IPS-18a (cell line): Measurements from ENCODE around the gene MEF2A.

ENCODE experiments used
- H3K27ac ChIP-seq: one replicate; pipeline ENCODE4 v1.5.1; 2013; ENCODE audit warnings: low read length
- H3K27me3 ChIP-seq: one replicate; pipeline ENCODE4 v1.6.1; 2013; ENCODE audit warnings: mild to moderate bottlenecking, low read length; ENCODE audit not compliant: control insufficient read depth, insufficient read depth
- H3K36me3 ChIP-seq: one replicate; pipeline ENCODE4 v1.6.1; 2013; ENCODE audit warnings: low read depth, low read length; ENCODE audit not compliant: control insufficient read depth
- H3K4me1 ChIP-seq: one replicate; pipeline ENCODE4 v1.6.1; 2013; ENCODE audit warnings: low read depth, low read length; ENCODE audit not compliant: control insufficient read depth
- H3K4me3 ChIP-seq: one replicate; pipeline ENCODE4 v1.5.1; 2013; ENCODE audit warnings: low read length
- H3K9ac ChIP-seq: one replicate; pipeline ENCODE4 v1.6.1; 2013; ENCODE audit warnings: mild to moderate bottlenecking, low read length, moderate library complexity
- H3K9me3 ChIP-seq: one replicate; pipeline ENCODE4 v1.6.1; 2013; ENCODE audit warnings: low read depth, low read length; ENCODE audit not compliant: control insufficient read depth

The MEF2A gene

DNA sequence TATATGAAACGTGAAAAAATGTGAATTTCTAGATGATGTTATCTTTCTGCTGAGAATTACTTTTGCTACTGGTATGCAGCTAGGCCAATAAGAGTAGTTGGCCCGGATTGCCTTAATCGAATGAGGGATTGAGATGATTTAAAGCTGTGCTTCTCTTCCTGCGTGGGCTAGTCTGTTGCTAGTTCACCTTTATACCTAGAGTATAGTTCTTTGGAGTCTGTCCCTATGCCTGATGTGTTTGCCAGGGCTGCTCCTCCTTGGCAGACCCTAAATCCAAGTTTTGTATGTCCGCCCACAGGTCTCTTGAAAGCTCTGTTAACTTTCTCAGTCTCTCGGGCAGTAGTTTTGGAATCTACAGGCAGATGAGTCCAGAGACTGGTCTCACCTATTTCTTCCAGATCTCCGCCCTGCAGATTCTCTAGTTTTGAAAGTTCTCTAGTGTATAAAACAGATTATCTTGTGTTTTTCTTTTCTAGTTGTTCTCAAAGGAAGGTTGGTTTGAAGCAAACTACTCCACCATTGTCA is 64.9 kb downstream of the MEF2A start:
- Histone ChIP-seq H3K9ac (no peak overlapping the region), H3K36me3 (no peaks in the 10 kb centered on the region), H3K9me3 (no peaks in the 10 kb centered on the region), H3K4me1 (peaks cover 20% of the 10 kb centered on the region), H3K4me3 (no peak overlapping the region), H3K27me3 (no peaks in the 10 kb centered on the region), H3K27ac (no peak overlapping the region)

DNA sequence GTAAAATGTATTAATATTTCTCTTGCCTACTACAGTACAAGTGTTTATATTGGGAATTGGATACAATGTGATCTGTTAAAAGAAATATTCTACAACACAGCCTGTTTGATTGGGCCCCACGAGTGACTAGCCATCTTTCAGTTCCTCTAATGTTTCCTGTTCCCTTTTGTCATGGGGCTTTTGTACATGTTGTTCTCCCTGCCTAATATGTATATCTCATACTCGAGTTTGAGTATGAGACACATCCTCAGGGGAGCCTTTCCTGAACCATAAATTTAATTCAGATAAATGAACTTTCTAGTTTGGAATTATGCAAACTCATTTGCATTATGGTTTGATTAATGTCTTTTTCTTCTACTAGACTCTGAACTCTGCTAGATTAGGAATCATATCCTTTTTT is 65.5 kb downstream of the MEF2A start:
- no peaks in the 10 kb centered on the region for H3K36me3 ChIP-seq
- H3K27ac ChIP-seq = no peak overlapping the region
- H3K9ac ChIP-seq = no peak overlapping the region
- no peaks in the 10 kb centered on the region for H3K27me3 ChIP-seq
- H3K4me1 ChIP-seq = peaks cover 20% of the 10 kb centered on the region
- H3K4me3 ChIP-seq = no peak overlapping the region
- H3K9me3 ChIP-seq = no peaks in the 10 kb centered on the region

DNA sequence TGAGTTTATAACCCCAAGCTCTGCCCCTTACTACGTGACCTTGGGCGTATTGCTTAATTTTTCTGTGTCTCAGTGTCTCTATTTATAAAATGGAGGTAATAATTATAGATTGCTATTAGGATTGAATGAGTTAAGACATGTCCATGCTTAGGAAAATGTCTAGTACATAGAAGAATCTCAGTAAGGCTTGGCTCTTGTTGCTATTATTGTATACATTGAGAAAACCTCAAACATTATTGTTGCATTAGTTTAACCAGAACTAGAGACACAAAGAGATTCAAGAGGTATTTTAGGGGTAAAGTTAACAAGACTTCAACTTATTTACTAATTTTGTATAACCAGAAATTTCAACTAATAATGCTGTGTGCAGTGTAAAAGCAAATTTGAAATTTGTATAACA is 66.7 kb downstream of the MEF2A start:
- H3K9ac ChIP-seq = no peak overlapping the region
- no peaks in the 10 kb centered on the region for H3K27me3 ChIP-seq
- no peaks in the 10 kb centered on the region for H3K9me3 ChIP-seq
- H3K36me3 ChIP-seq = no peaks in the 10 kb centered on the region
- H3K4me1 ChIP-seq = peaks cover 20% of the 10 kb centered on the region
- H3K4me3 ChIP-seq = no peak overlapping the region
- no peak overlapping the region for H3K27ac ChIP-seq

GRCh38 chr15:99633655-99634054 is 67.9 kb downstream of the MEF2A start:
- no peak overlapping the region for H3K9ac ChIP-seq
- H3K4me1 ChIP-seq = peaks cover 17% of the 10 kb centered on the region

DNA sequence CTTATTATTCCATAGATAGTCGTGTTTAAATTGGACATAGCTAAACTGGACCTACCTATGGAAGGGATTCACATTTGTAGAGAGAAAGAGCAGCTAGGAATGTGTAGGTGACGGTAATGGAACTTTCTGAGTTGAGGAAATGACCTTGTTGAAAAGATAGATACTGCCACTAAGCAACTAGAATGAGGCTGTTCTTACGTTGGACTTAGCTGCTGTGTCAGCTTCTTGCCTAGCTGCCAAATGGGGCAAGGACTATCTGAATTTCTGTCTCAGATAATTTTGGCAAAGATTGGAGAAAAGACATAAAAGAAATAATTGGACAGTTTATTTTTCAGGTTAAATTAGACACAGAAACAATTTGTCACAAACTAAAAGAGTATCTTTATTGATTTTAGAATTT is 68.8 kb downstream of the MEF2A start:
- no peak overlapping the region for H3K9ac ChIP-seq
- no peaks in the 10 kb centered on the region for H3K36me3 ChIP-seq
- H3K9me3 ChIP-seq = no peaks in the 10 kb centered on the region
- no peaks in the 10 kb centered on the region for H3K27me3 ChIP-seq
- peaks cover 13% of the 10 kb centered on the region for H3K4me1 ChIP-seq
- no peak overlapping the region for H3K4me3 ChIP-seq
- no peak overlapping the region for H3K27ac ChIP-seq

More at GRCh38 chr15:99633655-99634054, 67.9 kb downstream of the MEF2A start:
- H3K27ac ChIP-seq = no peak overlapping the region
- H3K27me3 ChIP-seq = no peaks in the 10 kb centered on the region
- H3K9me3 ChIP-seq = no peaks in the 10 kb centered on the region
- H3K4me3 ChIP-seq = no peak overlapping the region
- H3K36me3 ChIP-seq = no peaks in the 10 kb centered on the region

DNA sequence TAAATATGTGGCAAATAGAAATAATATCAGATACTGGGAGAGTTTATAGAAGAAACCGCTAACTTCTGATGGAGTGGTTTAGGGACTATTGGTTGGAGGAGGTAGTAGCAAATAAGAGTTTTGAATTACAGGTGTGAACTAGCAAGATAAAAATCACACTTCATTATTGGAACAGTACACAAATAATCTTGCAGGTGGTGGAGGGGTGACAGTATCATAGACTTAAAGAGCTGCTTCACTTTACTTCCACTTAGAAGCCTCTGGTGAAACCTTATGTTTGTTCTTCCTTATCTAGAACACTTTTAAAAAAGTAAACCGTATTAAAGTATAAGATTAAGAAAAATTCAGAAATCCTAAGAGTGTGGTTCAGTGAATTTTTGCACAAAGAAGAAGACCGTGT is 69.4 kb downstream of the MEF2A start:
- Histone ChIP-seq H3K27me3 (no peaks in the 10 kb centered on the region), H3K4me3 (no peak overlapping the region), H3K4me1 (peaks cover 13% of the 10 kb centered on the region), H3K9ac (no peak overlapping the region), H3K9me3 (no peaks in the 10 kb centered on the region), H3K36me3 (no peaks in the 10 kb centered on the region), H3K27ac (no peak overlapping the region)

- no peaks in the 10 kb centered on the region for H3K36me3 ChIP-seq
- no peaks in the 10 kb centered on the region for H3K27me3 ChIP-seq
- H3K9ac ChIP-seq = no peak overlapping the region
- H3K27ac ChIP-seq = no peak overlapping the region
- no peak overlapping the region for H3K4me3 ChIP-seq
- H3K4me1 ChIP-seq = peaks cover 11% of the 10 kb centered on the region
- H3K9me3 ChIP-seq = no peaks in the 10 kb centered on the region
Observed at GRCh38 chr15:99635794-99636193, 70.0 kb downstream of the MEF2A start.

- Histone ChIP-seq H3K9me3 (peaks cover 17% of the 10 kb centered on the region), H3K36me3 (peaks cover 3% of the 10 kb centered on the region), H3K27me3 (no peaks in the 10 kb centered on the region), H3K27ac (no peak overlapping the region), H3K9ac (no peak overlapping the region), H3K4me3 (no peak overlapping the region), H3K4me1 (no peaks in the 10 kb centered on the region)
Observed at GRCh38 chr15:99644913-99645542, 79.2 kb downstream of the MEF2A start.

DNA sequence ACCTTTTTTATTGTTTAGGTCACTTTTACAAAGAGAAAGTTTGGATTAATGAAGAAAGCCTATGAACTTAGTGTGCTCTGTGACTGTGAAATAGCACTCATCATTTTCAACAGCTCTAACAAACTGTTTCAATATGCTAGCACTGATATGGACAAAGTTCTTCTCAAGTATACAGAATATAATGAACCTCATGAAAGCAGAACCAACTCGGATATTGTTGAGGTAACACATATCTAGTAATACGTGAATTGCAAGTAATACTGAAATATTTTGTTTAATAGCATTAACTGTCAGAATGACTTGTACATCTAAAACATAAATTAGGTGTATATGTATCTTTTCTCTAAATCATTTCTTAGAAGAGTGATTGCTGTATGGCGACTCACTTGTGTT is 79.8 kb downstream of the MEF2A start:
- H3K27me3 ChIP-seq = no peaks in the 10 kb centered on the region
- H3K4me1 ChIP-seq = no peaks in the 10 kb centered on the region
- H3K4me3 ChIP-seq = no peak overlapping the region
- no peak overlapping the region for H3K27ac ChIP-seq
- peaks cover 3% of the 10 kb centered on the region for H3K36me3 ChIP-seq
- H3K9me3 ChIP-seq = peaks cover 17% of the 10 kb centered on the region
- H3K9ac ChIP-seq = no peak overlapping the region

- Histone ChIP-seq H3K27me3 (no peaks in the 10 kb centered on the region), H3K36me3 (peaks cover 3% of the 10 kb centered on the region), H3K9me3 (peaks cover 17% of the 10 kb centered on the region), H3K4me1 (no peaks in the 10 kb centered on the region), H3K9ac (no peak overlapping the region), H3K4me3 (no peak overlapping the region), H3K27ac (no peak overlapping the region)
Observed at GRCh38 chr15:99645951-99646350, 80.2 kb downstream of the MEF2A start.

DNA sequence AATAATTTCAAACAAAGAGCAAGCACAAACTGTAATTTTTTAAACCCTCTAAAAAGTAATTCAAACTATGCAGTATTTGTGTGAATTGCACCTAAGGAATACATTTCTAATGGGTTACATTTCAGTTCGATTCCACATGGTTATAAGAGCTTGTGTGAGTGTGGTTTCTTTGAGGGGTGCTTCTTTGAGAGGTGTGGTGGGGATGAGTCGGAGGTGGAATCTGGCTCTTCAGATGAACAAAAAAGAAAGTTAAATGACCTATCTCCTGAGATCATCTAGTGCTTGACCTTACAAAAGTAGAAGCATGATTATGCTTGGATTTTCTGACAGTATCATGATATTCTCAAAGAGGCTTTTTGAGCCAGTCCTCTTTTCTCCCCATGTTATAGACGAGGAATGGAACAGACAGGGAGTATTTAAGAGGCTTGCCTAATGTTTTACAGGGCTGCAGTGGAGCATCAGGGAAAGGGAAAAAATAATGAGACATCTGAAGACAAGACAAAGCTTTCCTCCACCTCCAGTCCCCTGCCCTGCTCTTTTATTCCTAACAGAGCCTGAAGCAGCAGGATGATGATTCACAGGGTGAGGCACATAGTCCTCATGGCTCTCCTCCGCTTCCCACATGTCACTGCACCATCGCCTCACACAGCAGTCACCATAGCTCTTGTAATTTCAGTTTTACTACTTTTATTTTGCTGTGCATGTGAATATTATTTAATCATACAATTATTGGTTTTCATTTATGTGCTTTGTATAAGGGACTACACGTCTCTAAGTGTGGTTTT is 85.4 kb downstream of the MEF2A start:
- Histone ChIP-seq H3K4me3 (no peak overlapping the region), H3K9ac (no peak overlapping the region), H3K27ac (no peak overlapping the region), H3K9me3 (peaks cover 7% of the 10 kb centered on the region), H3K36me3 (peaks cover 3% of the 10 kb centered on the region), H3K4me1 (no peaks in the 10 kb centered on the region), H3K27me3 (no peaks in the 10 kb centered on the region)

DNA sequence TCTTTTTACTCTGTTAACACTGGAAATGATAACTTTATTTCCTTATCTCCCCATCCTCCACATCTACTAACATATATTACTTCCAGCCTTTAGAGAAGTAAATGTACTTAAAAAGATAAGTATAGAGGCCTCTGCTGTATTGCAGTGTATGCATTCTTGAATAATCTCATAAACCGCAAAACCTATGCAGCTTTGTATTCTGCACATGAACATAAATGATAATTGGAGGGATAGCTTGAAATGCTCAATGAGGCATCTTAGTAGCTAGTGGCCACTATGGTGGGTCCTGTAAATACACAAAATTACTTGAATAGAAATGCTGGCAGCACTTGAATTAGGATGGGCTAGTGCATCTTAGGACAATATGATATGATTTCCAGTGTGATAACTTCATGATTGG is 90.4 kb downstream of the MEF2A start:
- H3K9ac ChIP-seq = no peak overlapping the region
- no peak overlapping the region for H3K4me3 ChIP-seq
- no peaks in the 10 kb centered on the region for H3K27me3 ChIP-seq
- no peaks in the 10 kb centered on the region for H3K36me3 ChIP-seq
- H3K9me3 ChIP-seq = no peaks in the 10 kb centered on the region
- no peaks in the 10 kb centered on the region for H3K4me1 ChIP-seq
- no peak overlapping the region for H3K27ac ChIP-seq
